Fibroblast of villous mesenchyme (primary cell): ENCODE measurements around the gene TNRC18. TPM values are rescaled to one million over a fixed set of nuclear protein-coding genes. Genes with fewer than 3 reads are reported as not detected.
"Not testable (repeated sequence)": the region's sequence is repeated elsewhere in the genome, so short reads cannot be mapped to it uniquely, and the experiment has no call there.

Experiments
- DNase-seq: peaks from one replicate; pipeline ENCODE4 v3.0.0-alpha.2; 2010; ENCODE audit warnings: low read depth
- H3K4me3 ChIP-seq: 2 replicates; pipeline ENCODE4 v1.5.1; 2011; ENCODE audit warnings: low read depth, mild to moderate bottlenecking, low read length
- total RNA-seq: library from RNA; depleted of rRNA; stranded (reverse); fragments of >200 nt; gene quantifications from 2 replicates; pipeline ENCODE4 v1.2.3, GENCODE V29; 2012
- TF ChIP-seq, protein P1 (sequence below): IDR thresholded peaks from 2 replicates; pipeline ENCODE4 v1.5.1; 2012; ENCODE audit warnings: low read depth, mild to moderate bottlenecking, low read length; ENCODE audit not compliant: insufficient read depth

The TNRC18 gene
- total RNA-seq, 1 donor = 54.4 TPM

DNA sequence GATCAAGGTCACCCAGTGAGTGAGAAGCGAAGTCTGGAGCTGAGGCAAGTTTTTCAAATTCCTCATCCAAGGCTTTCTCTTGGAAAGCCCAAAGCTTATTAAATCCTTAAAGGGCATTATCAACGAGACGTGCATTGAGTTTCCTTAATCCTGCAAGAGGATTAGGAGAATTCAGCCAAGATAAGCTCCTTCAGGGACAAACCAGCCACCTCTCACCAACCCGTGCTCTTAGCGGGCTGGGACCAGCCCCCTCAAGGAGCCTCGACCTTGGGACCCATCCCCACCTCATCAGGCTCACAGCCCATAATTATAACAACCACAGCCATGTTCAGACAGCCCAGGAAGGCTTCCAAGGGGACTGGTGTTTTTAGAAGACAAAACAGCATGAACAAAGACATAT is 152.8 kb downstream of the TNRC18 start:
- TF ChIP-seq, protein P1, sequence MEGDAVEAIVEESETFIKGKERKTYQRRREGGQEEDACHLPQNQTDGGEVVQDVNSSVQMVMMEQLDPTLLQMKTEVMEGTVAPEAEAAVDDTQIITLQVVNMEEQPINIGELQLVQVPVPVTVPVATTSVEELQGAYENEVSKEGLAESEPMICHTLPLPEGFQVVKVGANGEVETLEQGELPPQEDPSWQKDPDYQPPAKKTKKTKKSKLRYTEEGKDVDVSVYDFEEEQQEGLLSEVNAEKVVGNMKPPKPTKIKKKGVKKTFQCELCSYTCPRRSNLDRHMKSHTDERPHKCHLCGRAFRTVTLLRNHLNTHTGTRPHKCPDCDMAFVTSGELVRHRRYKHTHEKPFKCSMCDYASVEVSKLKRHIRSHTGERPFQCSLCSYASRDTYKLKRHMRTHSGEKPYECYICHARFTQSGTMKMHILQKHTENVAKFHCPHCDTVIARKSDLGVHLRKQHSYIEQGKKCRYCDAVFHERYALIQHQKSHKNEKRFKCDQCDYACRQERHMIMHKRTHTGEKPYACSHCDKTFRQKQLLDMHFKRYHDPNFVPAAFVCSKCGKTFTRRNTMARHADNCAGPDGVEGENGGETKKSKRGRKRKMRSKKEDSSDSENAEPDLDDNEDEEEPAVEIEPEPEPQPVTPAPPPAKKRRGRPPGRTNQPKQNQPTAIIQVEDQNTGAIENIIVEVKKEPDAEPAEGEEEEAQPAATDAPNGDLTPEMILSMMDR = no peak
- DNase-seq = no peak
- H3K4me3 ChIP-seq = no peak overlapping the region

DNA sequence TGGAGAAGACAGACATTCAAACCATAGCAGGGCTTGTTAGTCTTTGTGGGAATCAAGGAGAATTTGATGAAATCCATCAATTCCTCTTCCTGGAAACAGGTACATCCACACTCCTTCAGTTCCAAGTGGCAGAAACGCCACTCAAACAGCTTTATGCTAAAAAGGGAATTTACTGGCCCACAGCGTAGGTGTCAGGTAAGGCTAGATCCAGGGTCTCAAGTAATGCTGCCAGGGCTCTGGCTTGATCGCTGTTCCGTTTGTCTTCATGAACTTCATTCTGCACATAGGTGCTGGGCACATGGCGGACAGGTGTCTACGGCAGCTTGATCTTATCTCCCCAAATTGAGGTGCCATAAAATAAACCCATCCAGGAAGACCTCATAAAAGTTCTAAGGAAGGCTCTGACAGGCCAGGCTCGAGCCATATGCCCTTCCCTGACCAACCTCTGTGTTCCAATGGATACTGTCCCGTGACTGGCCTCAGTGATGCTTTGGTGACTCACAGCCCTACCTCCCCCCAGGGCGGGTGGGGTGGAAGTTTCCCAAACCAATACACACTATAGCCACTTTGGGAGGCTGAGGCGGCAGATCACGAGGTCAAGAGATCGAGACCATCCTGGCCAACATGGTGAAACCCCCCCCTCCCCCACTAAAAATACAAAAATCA is 153.5 kb downstream of the TNRC18 start:
- DNase-seq, H3K4me3 ChIP-seq: not testable (repeated sequence)

DNA sequence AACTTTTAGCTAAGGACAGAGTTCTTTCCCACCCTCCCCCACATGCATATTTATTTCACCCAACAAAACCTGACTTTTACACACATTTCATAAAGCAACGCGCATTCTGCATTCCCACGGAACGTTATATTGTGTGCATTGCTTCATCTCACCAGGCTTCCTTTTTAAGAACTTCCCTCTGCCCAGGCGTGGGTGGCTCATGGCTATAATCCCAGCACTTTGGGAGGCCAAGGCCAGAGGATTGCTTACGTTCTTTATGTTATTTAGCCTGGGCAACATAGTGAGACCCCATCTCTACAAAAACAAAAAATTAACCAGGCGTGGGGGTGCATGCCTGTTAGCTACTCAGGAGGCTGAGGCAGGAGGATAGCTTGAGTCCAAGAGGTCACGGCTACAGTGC is 155.8 kb downstream of the TNRC18 start:
- H3K4me3 ChIP-seq = not testable (repeated sequence)

DNA sequence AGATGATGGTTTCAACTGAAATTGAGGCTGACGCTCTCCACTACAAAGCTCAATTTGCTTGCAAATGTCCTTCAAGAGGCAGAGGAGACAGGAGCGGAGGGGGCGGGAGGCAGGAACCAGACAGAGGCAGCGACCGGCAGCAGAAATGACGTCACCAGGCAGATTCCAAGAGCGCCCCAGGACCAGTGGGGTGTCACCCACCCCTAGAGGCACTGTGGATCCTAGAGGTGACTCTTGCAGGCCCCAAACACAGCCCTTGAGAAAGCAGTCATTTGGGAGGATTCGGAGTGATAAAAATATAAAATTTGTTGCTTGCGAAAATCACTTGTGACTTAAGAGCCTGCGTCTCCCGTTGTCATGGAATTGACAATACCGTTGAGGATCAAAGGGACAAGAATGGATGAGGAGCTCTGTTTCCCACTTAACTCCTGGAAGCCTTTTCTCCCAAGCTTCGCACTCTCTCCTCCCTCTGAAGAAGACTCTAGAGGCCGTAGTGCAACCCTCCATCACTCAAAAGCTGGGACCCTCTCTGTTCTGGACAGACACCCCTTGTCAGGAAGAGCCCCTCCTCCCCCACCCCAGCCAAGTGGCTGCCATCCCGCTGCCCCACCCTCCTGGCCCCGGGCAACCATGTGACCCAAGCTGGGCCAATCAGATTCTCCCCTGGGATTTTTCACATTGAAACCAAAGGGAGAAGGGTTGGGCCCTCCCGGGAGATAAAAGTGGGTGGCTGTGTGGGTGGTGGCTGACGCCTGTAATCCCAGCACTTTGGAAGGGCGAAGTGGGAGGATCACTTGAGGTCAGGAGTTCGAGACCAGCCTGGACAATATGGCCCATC is 157.2 kb downstream of the TNRC18 start:
- TF ChIP-seq, protein P1 = no peak

More for the DNA sequence above, 155.8 kb downstream of the TNRC18 start:
- DNase-seq = not testable (repeated sequence)

DNA sequence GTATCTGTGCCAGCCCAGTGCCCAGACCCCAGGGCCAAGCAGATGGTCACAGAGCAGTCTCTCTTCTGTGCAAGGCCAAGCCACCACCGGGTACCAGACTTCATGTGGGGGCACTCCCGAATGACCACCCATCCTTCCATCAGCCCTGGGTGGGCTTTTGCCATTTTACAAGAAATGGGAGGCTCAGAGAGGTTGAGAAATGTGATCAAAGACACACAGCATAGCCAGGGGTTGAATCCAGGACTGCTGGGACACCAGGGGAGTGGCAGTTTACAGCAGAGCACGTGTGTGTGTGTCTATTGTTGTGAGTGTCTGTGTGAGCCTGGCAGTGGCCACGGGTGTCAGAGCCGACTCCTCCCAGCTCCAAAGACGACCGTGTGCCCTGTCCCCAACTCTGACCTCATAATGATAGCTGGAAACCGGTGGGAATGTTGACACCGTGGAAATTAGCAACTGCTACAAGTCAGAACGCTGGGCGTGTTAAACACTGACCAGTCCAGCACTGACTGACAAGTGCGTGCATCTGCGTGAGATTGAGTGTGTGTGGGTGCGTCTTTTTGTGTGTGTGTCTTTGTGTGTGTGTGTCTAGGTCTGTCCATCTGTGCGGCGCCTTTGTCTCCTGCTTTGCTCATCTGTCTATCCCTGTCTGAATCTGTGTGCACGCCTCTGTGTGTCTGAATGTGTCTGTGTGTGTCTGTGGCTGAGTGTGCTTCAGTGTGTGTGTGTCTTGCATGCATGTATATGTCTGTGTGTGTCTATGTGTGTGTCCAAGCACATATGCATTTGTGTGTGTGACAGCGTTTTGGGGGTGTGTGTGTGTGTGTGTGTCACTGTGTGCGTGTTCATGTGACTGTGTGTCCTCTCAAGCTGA is 158.1 kb downstream of the TNRC18 start:
- no peak overlapping the region for H3K4me3 ChIP-seq
- DNase-seq = no peak
- TF ChIP-seq, protein P1 = no peak

More for the DNA sequence above, 157.2 kb downstream of the TNRC18 start:
- DNase-seq = no peak
- H3K4me3 ChIP-seq = no peak overlapping the region

DNA sequence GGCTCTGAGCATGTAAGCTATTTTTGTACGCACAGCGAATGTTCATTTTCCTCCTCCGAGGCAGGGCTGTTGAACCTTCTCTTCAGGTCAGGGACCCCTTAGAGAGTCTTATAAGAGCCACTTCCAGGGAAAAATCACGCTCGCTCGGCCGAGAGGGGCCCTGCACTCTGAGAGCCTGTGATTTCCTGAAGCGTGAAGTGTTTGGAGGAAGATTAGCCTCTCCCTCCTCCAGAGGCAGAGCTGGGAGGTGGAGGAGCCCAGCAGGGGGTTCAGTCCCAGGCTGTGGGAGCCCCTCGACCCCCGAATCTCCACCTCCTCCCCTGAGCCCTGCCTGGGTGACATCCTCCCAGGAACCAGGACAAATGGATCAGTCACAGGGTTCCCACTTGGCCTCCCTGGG is 160.6 kb downstream of the TNRC18 start:
- H3K4me3 ChIP-seq, DNase-seq: not testable (repeated sequence)

DNA sequence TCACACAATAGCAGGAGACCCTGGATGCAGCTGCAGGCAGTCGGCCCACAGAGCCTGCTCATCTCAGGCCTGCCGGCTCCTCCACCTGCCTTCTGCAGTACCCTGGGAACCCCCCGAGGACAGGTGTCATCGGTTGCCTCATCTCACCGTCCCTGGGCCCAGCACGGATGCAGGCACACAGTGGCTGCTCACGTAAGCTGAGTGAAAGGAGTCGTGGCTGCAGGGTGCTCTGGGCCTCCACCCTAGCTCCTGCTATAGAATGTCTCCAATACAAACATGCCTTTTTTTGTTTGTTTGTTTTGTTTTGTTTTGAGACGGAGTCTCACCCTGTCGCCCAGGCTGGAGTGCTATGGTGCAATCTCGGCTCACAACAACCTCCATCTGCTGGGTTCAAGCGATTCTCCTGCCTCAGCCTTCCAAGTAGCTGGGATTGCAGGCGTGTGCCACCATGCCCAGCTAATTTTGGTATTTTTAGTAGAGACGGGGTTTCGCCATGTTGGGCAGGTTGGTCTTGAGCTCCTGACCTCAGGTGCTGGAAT is 163.0 kb downstream of the TNRC18 start:
- DNase-seq, H3K4me3 ChIP-seq: not testable (repeated sequence)

Other genes with a start within 250 kb of the TNRC18 start
- gene WIPI2, start 233.6 kb downstream of the TNRC18 start, total RNA-seq = 45.7 and 61.3 TPM in 2 replicates
- 0.97 and 2.2 TPM in 2 replicates for gene SLC29A4, start 140.9 kb downstream of the TNRC18 start, total RNA-seq
- gene FBXL18, start 90.0 kb upstream of the TNRC18 start, total RNA-seq = 10.8 and 13.2 TPM in 2 replicates
- gene ACTB, start 106.8 kb upstream of the TNRC18 start, total RNA-seq = 9,607 and 9,891 TPM in 2 replicates
- 256 and 312 TPM in 2 replicates for gene FSCN1, start 169.0 kb upstream of the TNRC18 start, total RNA-seq